Trophoblast cell (in vitro differentiated cells and primary cell): ENCODE results near the gene CCR7.

Experiments used
- DNase-seq, 2 donors: peaks; one replicate each; pipeline ENCODE4 v3.0.0-alpha.2; 2016
- H2AFZ ChIP-seq: 2 replicates; pipeline ENCODE4 v1.6.1; 2013; ENCODE audit warnings: low read length, moderate library complexity, mild to moderate bottlenecking; ENCODE audit not compliant: insufficient read depth, poor library complexity
- H2AK5ac ChIP-seq: 2 replicates; pipeline ENCODE4 v1.6.1; 2013; ENCODE audit warnings: mild to moderate bottlenecking, low read length
- H2BK120ac ChIP-seq: 2 replicates; pipeline ENCODE4 v1.6.1; 2013; ENCODE audit warnings: low read length, mild to moderate bottlenecking, moderate library complexity; ENCODE audit not compliant: insufficient read depth, poor library complexity
- H2BK12ac ChIP-seq: 2 replicates; pipeline ENCODE4 v1.6.1; 2013; ENCODE audit warnings: mild to moderate bottlenecking, low read length, moderate library complexity
- H2BK5ac ChIP-seq: 2 replicates; pipeline ENCODE4 v1.6.1; 2013; ENCODE audit warnings: low read length, low read depth, moderate library complexity, mild to moderate bottlenecking; ENCODE audit not compliant: poor library complexity
- H3K14ac ChIP-seq: 2 replicates; pipeline ENCODE4 v1.6.1; 2013; ENCODE audit warnings: mild to moderate bottlenecking, low read length
- H3K18ac ChIP-seq: 2 replicates; pipeline ENCODE4 v1.6.1; 2013; ENCODE audit warnings: mild to moderate bottlenecking, low read length
- H3K23ac ChIP-seq: 2 replicates; pipeline ENCODE4 v1.6.1; 2013; ENCODE audit warnings: low read length
- H3K27ac ChIP-seq: 2 replicates; pipeline ENCODE4 v1.5.1; 2013; ENCODE audit warnings: low read depth, mild to moderate bottlenecking, inconsistent platforms, low read length, moderate library complexity
- H3K27me3 ChIP-seq: 2 replicates; pipeline ENCODE4 v1.6.1; 2013; ENCODE audit warnings: inconsistent platforms, mild to moderate bottlenecking, low read length, moderate library complexity; ENCODE audit not compliant: insufficient read depth
- H3K36me3 ChIP-seq, 2 experiments: 1 replicate in 1 of 2; 2 replicates in 1 of 2; pipeline ENCODE4 v1.6.1; 2013; ENCODE audit warnings: low read length in 2 of 2, mild to moderate bottlenecking in 2 of 2, moderate library complexity in 1 of 2; ENCODE audit not compliant: insufficient read depth in 2 of 2, control insufficient read depth in 1 of 2
- H3K4ac ChIP-seq: 2 replicates; pipeline ENCODE4 v1.6.1; 2013; ENCODE audit warnings: low read depth, mild to moderate bottlenecking, low read length, moderate library complexity
- H3K4me1 ChIP-seq, 2 experiments: 1 replicate in 1 of 2; 2 replicates in 1 of 2; pipeline ENCODE4 v1.6.1; 2013; ENCODE audit warnings: low read length in 2 of 2, mild to moderate bottlenecking in 2 of 2, moderate library complexity in 1 of 2; ENCODE audit not compliant: insufficient read depth in 2 of 2, control insufficient read depth in 1 of 2
- H3K4me2 ChIP-seq: 2 replicates; pipeline ENCODE4 v1.6.1; 2013; ENCODE audit warnings: inconsistent platforms, mild to moderate bottlenecking, low read length, moderate library complexity
- H3K4me3 ChIP-seq: 2 replicates; pipeline ENCODE4 v1.5.1; 2013; ENCODE audit warnings: mild to moderate bottlenecking, low read depth, low read length, inconsistent platforms
- H3K79me1 ChIP-seq: one replicate; pipeline ENCODE4 v1.6.1; 2013; ENCODE audit warnings: low read length
- H3K79me2 ChIP-seq: 2 replicates; pipeline ENCODE4 v1.6.1; 2013; ENCODE audit warnings: low read length, mild to moderate bottlenecking; ENCODE audit not compliant: control insufficient read depth, insufficient read depth, poor library complexity
- H3K9ac ChIP-seq: 2 replicates; pipeline ENCODE4 v1.6.1; 2013; ENCODE audit warnings: mild to moderate bottlenecking, low read length
- H3K9me3 ChIP-seq: 2 replicates; pipeline ENCODE4 v1.6.1; 2013; ENCODE audit warnings: low read depth, mild to moderate bottlenecking, control low read depth, inconsistent platforms, low read length; ENCODE audit not compliant: insufficient read depth
- H4K12ac ChIP-seq: 2 replicates; pipeline ENCODE4 v1.6.1; 2013; ENCODE audit warnings: low read depth, mild to moderate bottlenecking, low read length, moderate library complexity
- H4K8ac ChIP-seq: 2 replicates; pipeline ENCODE4 v1.6.1; 2013; ENCODE audit warnings: low read depth, mild to moderate bottlenecking, low read length, moderate library complexity
- H4K91ac ChIP-seq: one replicate; pipeline ENCODE4 v1.6.1; 2013; ENCODE audit warnings: low read depth, mild to moderate bottlenecking, low read length, moderate library complexity
- WGBS: extraction: QIAGEN DNeasy Blood & Tissue Kit; methylation state at CpG from one replicate; pipeline ENCODE4 v1.1.7; 2013; ENCODE audit warnings: missing lambda C conversion rate; ENCODE audit not compliant: insufficient read length, insufficient coverage; ENCODE audit errors: extremely low coverage; 5-methylcytosine and 5-hydroxymethylcytosine counted together

Gene CCR7

GRCh38 chr17:40536295-40537171 lies 28.7 kb downstream of the CCR7 start:
- peak overlapping the region; percentile 11 for H2AK5ac ChIP-seq
- H3K4me1 ChIP-seq = peaks cover 15 to 21% of the 10 kb centered on the region in 2 experiments
- no peak overlapping the region for H3K27ac ChIP-seq
- no peak overlapping the region for H3K23ac ChIP-seq
- no peaks in the 10 kb centered on the region for H3K36me3 ChIP-seq
- H3K79me1 ChIP-seq = peaks cover 14% of the 10 kb centered on the region
- peaks cover 2% of the 10 kb centered on the region for H3K9me3 ChIP-seq
- H3K18ac ChIP-seq = no peak overlapping the region
- no CpG with 5 or more reads among the region's 13 CpGs for WGBS
- H4K91ac ChIP-seq = peak overlapping the region; percentile 51
- peak overlapping the region; percentile 58 for H2BK12ac ChIP-seq
- peak overlapping the region; percentile 25 for H2BK120ac ChIP-seq
- H4K12ac ChIP-seq = no peak overlapping the region
- H3K4me2 ChIP-seq = no peak overlapping the region
- no peak overlapping the region for H3K9ac ChIP-seq
- no peak overlapping the region for H3K14ac ChIP-seq
- no peak overlapping the region for H2AFZ ChIP-seq
- no peaks in the 10 kb centered on the region for H3K79me2 ChIP-seq
- no peak overlapping the region for H2BK5ac ChIP-seq
- H4K8ac ChIP-seq = no peak overlapping the region
- no peak overlapping the region for H3K4ac ChIP-seq
- H3K4me3 ChIP-seq = no peak overlapping the region
- no peaks in the 10 kb centered on the region for H3K27me3 ChIP-seq
- no peak for DNase-seq

GRCh38 chr17:40535924-40536294 lies 29.4 kb downstream of the CCR7 start:
- H3K18ac ChIP-seq = peak overlapping the region; percentile 67
- no peaks in the 10 kb centered on the region for H3K79me2 ChIP-seq
- H3K23ac ChIP-seq = no peak overlapping the region
- H3K4me3 ChIP-seq = no peak overlapping the region
- no peaks in the 10 kb centered on the region for H3K9me3 ChIP-seq
- peaks cover 10 to 16% of the 10 kb centered on the region in 2 experiments for H3K4me1 ChIP-seq
- H3K14ac ChIP-seq = no peak overlapping the region
- no peak overlapping the region for H2BK5ac ChIP-seq
- H4K91ac ChIP-seq = peak overlapping the region; percentile 20
- no CpG with 5 or more reads among the region's 3 CpGs for WGBS
- no peak overlapping the region for H3K4me2 ChIP-seq
- DNase-seq = no peak
- peak overlapping the region; percentile 58 for H2BK12ac ChIP-seq
- no peak overlapping the region for H2BK120ac ChIP-seq
- H3K4ac ChIP-seq = no peak overlapping the region
- no peak overlapping the region for H3K27ac ChIP-seq
- no peak overlapping the region for H2AFZ ChIP-seq
- H4K12ac ChIP-seq = no peak overlapping the region
- H3K27me3 ChIP-seq = no peaks in the 10 kb centered on the region
- H4K8ac ChIP-seq = no peak overlapping the region
- H3K36me3 ChIP-seq = no peaks in the 10 kb centered on the region
- H3K9ac ChIP-seq = no peak overlapping the region
- peaks cover 11% of the 10 kb centered on the region for H3K79me1 ChIP-seq
- no peak overlapping the region for H2AK5ac ChIP-seq

GRCh38 chr17:40535438-40535837 lies 29.8 kb downstream of the CCR7 start:
- no peak overlapping the region for H3K14ac ChIP-seq
- no peak for DNase-seq
- H4K91ac ChIP-seq = no peak overlapping the region
- H3K9ac ChIP-seq = no peak overlapping the region
- no peaks in the 10 kb centered on the region for H3K79me2 ChIP-seq
- H3K79me1 ChIP-seq = peaks cover 11% of the 10 kb centered on the region
- H3K18ac ChIP-seq = no peak overlapping the region
- no peak overlapping the region for H4K12ac ChIP-seq
- H3K27ac ChIP-seq = no peak overlapping the region
- no peak overlapping the region for H3K23ac ChIP-seq
- H3K4me1 ChIP-seq = peaks cover 8 to 17% of the 10 kb centered on the region in 2 experiments
- no peaks in the 10 kb centered on the region for H3K9me3 ChIP-seq
- no peak overlapping the region for H3K4ac ChIP-seq
- no peak overlapping the region for H3K4me2 ChIP-seq
- H2AK5ac ChIP-seq = no peak overlapping the region
- no peak overlapping the region for H2BK120ac ChIP-seq
- WGBS = no CpG with 5 or more reads among the region's 4 CpGs
- H3K4me3 ChIP-seq = no peak overlapping the region
- no peak overlapping the region for H2BK5ac ChIP-seq
- no peak overlapping the region for H4K8ac ChIP-seq
- H2AFZ ChIP-seq = no peak overlapping the region
- H3K36me3 ChIP-seq = no peaks in the 10 kb centered on the region
- H3K27me3 ChIP-seq = no peaks in the 10 kb centered on the region
- no peak overlapping the region for H2BK12ac ChIP-seq

- peaks cover 4 to 13% of the 10 kb centered on the region in 2 experiments for H3K4me1 ChIP-seq
- H3K4me2 ChIP-seq = no peak overlapping the region
- peaks cover 9% of the 10 kb centered on the region for H3K79me1 ChIP-seq
- no peak overlapping the region for H2BK5ac ChIP-seq
- no peaks in the 10 kb centered on the region for H3K27me3 ChIP-seq
- H3K23ac ChIP-seq = no peak overlapping the region
- no peaks in the 10 kb centered on the region for H3K79me2 ChIP-seq
- H3K36me3 ChIP-seq = no peaks in the 10 kb centered on the region
- H4K12ac ChIP-seq = no peak overlapping the region
- no peaks in the 10 kb centered on the region for H3K9me3 ChIP-seq
- no peak overlapping the region for H2AK5ac ChIP-seq
- H4K8ac ChIP-seq = no peak overlapping the region
- peak overlapping the region; percentile 45 for H4K91ac ChIP-seq
- H3K4me3 ChIP-seq = no peak overlapping the region
- H3K14ac ChIP-seq = no peak overlapping the region
- DNase-seq = no peak
- H3K9ac ChIP-seq = peak overlapping the region; percentile 5
- H2AFZ ChIP-seq = no peak overlapping the region
- H3K27ac ChIP-seq = no peak overlapping the region
- no peak overlapping the region for H2BK12ac ChIP-seq
- no CpG with 5 or more reads among the region's 11 CpGs for WGBS
- no peak overlapping the region for H3K4ac ChIP-seq
- H2BK120ac ChIP-seq = no peak overlapping the region
- H3K18ac ChIP-seq = no peak overlapping the region
Observed at GRCh38 chr17:40534371-40535189, 30.7 kb downstream of the CCR7 start.
